ENCODE data around the gene FLVCR2. TPM values are rescaled to one million over a fixed set of nuclear protein-coding genes. Genes with fewer than 3 reads are reported as not detected.

FLVCR2 gene
- polyA plus RNA-seq, 4 donors, result 12.6 to 29.7 (median 17.1) TPM

GRCh38 chr14:75539561-75540478 lies 38.6 kb upstream of the FLVCR2 start:
- 58 to 73% (median 66%) methylated on average over 17 of the region's 17 CpGs for WGBS, 3 donors
- DNase-seq, result no peak
- Histone ChIP-seq H3K9me3 (ENCODE audit: control insufficient read depth in 2 of 2, insufficient read depth in 1 of 2, low read depth in 1 of 2, low read length in 1 of 2) (no peaks in the 10 kb centered on the region), H3K4me3 (ENCODE audit: low read depth in 1 of 3, low read length in 3 of 3) (no peak overlapping the region), H3K27ac (ENCODE audit: low read depth in 1 of 3, low read length in 2 of 3) (peak overlapping the region in 1 of 3 donors; percentile 7), H3K27me3 (ENCODE audit: control insufficient read depth in 3 of 3, insufficient read depth in 3 of 3, low read length in 3 of 3) (no peaks in the 10 kb centered on the region), H3K4me1 (ENCODE audit: control insufficient read depth in 3 of 3, insufficient read depth in 2 of 3, low read depth in 1 of 3, low read length in 2 of 3) (peaks cover 2 to 14% (median 14%) of the 10 kb centered on the region in 3 donors), H3K36me3 (ENCODE audit: control insufficient read depth in 3 of 3, insufficient read depth in 2 of 3, low read depth in 1 of 3, low read length in 3 of 3) (no peaks in the 10 kb centered on the region)
- no peak for FAIRE-seq

GRCh38 chr14:75540479-75540851 lies 38.0 kb upstream of the FLVCR2 start:
- Histone ChIP-seq H3K27me3 (ENCODE audit: control insufficient read depth in 3 of 3, insufficient read depth in 3 of 3, low read length in 3 of 3) (no peaks in the 10 kb centered on the region), H3K9me3 (ENCODE audit: control insufficient read depth in 2 of 2, insufficient read depth in 1 of 2, low read depth in 1 of 2, low read length in 1 of 2) (no peaks in the 10 kb centered on the region), H3K27ac (ENCODE audit: low read depth in 1 of 3, low read length in 2 of 3) (no peak overlapping the region), H3K36me3 (ENCODE audit: control insufficient read depth in 3 of 3, insufficient read depth in 2 of 3, low read depth in 1 of 3, low read length in 3 of 3) (no peaks in the 10 kb centered on the region), H3K4me1 (ENCODE audit: control insufficient read depth in 3 of 3, insufficient read depth in 2 of 3, low read depth in 1 of 3, low read length in 2 of 3) (peaks cover 0 to 14% (median 13%) of the 10 kb centered on the region in 3 donors), H3K4me3 (ENCODE audit: low read depth in 1 of 3, low read length in 3 of 3) (no peak overlapping the region)
- no peak for DNase-seq
- WGBS, 3 donors, result 59 to 74% (median 63%) methylated on average over 7 of the region's 7 CpGs
- no peak for FAIRE-seq

GRCh38 chr14:75542588-75543091 lies 35.8 kb upstream of the FLVCR2 start:
- Histone ChIP-seq H3K36me3 (ENCODE audit: control insufficient read depth in 3 of 3, insufficient read depth in 2 of 3, low read depth in 1 of 3, low read length in 3 of 3) (no peaks in the 10 kb centered on the region), H3K27me3 (ENCODE audit: control insufficient read depth in 3 of 3, insufficient read depth in 3 of 3, low read length in 3 of 3) (no peaks in the 10 kb centered on the region), H3K4me3 (ENCODE audit: low read depth in 1 of 3, low read length in 3 of 3) (no peak overlapping the region), H3K4me1 (ENCODE audit: control insufficient read depth in 3 of 3, insufficient read depth in 2 of 3, low read depth in 1 of 3, low read length in 2 of 3) (peaks cover 0 to 10% (median 7%) of the 10 kb centered on the region in 3 donors), H3K27ac (ENCODE audit: low read depth in 1 of 3, low read length in 2 of 3) (peak overlapping the region in 2 of 3 donors; percentile 56 to 64), H3K9me3 (ENCODE audit: control insufficient read depth in 2 of 2, insufficient read depth in 1 of 2, low read depth in 1 of 2, low read length in 1 of 2) (no peaks in the 10 kb centered on the region)
- FAIRE-seq (no peak), DNase-seq (peak; percentile 38 to 53)
- WGBS, 3 donors, result 10 to 20% (median 17%) methylated on average over 10 of the region's 10 CpGs

- no peaks in the 10 kb centered on the region for H3K27me3 ChIP-seq (ENCODE audit: control insufficient read depth in 3 of 3, insufficient read depth in 3 of 3, low read length in 3 of 3)
- H3K36me3 ChIP-seq (ENCODE audit: control insufficient read depth in 3 of 3, insufficient read depth in 2 of 3, low read depth in 1 of 3, low read length in 3 of 3), result no peaks in the 10 kb centered on the region
- 41 to 47% (median 44%) methylated on average over 4 of the region's 4 CpGs for WGBS, 3 donors
- H3K9me3 ChIP-seq (ENCODE audit: control insufficient read depth in 2 of 2, insufficient read depth in 1 of 2, low read depth in 1 of 2, low read length in 1 of 2), result no peaks in the 10 kb centered on the region
- FAIRE-seq (no peak), DNase-seq (no peak)
- H3K4me3 ChIP-seq (ENCODE audit: low read depth in 1 of 3, low read length in 3 of 3), result no peak overlapping the region
- peaks cover 0 to 10% (median 8%) of the 10 kb centered on the region in 3 donors for H3K4me1 ChIP-seq (ENCODE audit: control insufficient read depth in 3 of 3, insufficient read depth in 2 of 3, low read depth in 1 of 3, low read length in 2 of 3)
- H3K27ac ChIP-seq (ENCODE audit: low read depth in 1 of 3, low read length in 2 of 3), result peak overlapping the region in 2 of 3 donors; percentile 56 to 64
Observed at GRCh38 chr14:75543253-75543652, 35.2 kb upstream of the FLVCR2 start.

- WGBS, 3 donors, result 79 to 95% (median 84%) methylated on average over 2 of the region's 2 CpGs
- H3K36me3 ChIP-seq (ENCODE audit: control insufficient read depth in 3 of 3, insufficient read depth in 2 of 3, low read depth in 1 of 3, low read length in 3 of 3), result no peaks in the 10 kb centered on the region
- H3K27ac ChIP-seq (ENCODE audit: low read depth in 1 of 3, low read length in 2 of 3), result no peak overlapping the region
- DNase-seq, result no peak
- peaks cover 0 to 10% (median 10%) of the 10 kb centered on the region in 3 donors for H3K4me1 ChIP-seq (ENCODE audit: control insufficient read depth in 3 of 3, insufficient read depth in 2 of 3, low read depth in 1 of 3, low read length in 2 of 3)
- H3K27me3 ChIP-seq (ENCODE audit: control insufficient read depth in 3 of 3, insufficient read depth in 3 of 3, low read length in 3 of 3), result no peaks in the 10 kb centered on the region
- H3K9me3 ChIP-seq (ENCODE audit: control insufficient read depth in 2 of 2, insufficient read depth in 1 of 2, low read depth in 1 of 2, low read length in 1 of 2), result no peaks in the 10 kb centered on the region
- FAIRE-seq, result no peak
- no peak overlapping the region for H3K4me3 ChIP-seq (ENCODE audit: low read depth in 1 of 3, low read length in 3 of 3)
Observed at GRCh38 chr14:75543786-75544185, 34.6 kb upstream of the FLVCR2 start.

- DNase-seq (no peak), FAIRE-seq (no peak)
- Histone ChIP-seq H3K4me3 (ENCODE audit: low read depth in 1 of 3, low read length in 3 of 3) (no peak overlapping the region), H3K36me3 (ENCODE audit: control insufficient read depth in 3 of 3, insufficient read depth in 2 of 3, low read depth in 1 of 3, low read length in 3 of 3) (no peaks in the 10 kb centered on the region), H3K27ac (ENCODE audit: low read depth in 1 of 3, low read length in 2 of 3) (no peak overlapping the region), H3K4me1 (ENCODE audit: control insufficient read depth in 3 of 3, insufficient read depth in 2 of 3, low read depth in 1 of 3, low read length in 2 of 3) (peaks cover 0 to 10% (median 7%) of the 10 kb centered on the region in 3 donors), H3K9me3 (ENCODE audit: control insufficient read depth in 2 of 2, insufficient read depth in 1 of 2, low read depth in 1 of 2, low read length in 1 of 2) (no peaks in the 10 kb centered on the region), H3K27me3 (ENCODE audit: control insufficient read depth in 3 of 3, insufficient read depth in 3 of 3, low read length in 3 of 3) (no peaks in the 10 kb centered on the region)
- WGBS, 3 donors, result 79 to 89% (median 86%) methylated on average over 13 of the region's 13 CpGs
Observed at GRCh38 chr14:75545907-75546306, 32.5 kb upstream of the FLVCR2 start.

- no peaks in the 10 kb centered on the region for H3K27me3 ChIP-seq (ENCODE audit: control insufficient read depth in 3 of 3, insufficient read depth in 3 of 3, low read length in 3 of 3)
- no peak overlapping the region for H3K4me3 ChIP-seq (ENCODE audit: low read depth in 1 of 3, low read length in 3 of 3)
- H3K36me3 ChIP-seq (ENCODE audit: control insufficient read depth in 3 of 3, insufficient read depth in 2 of 3, low read depth in 1 of 3, low read length in 3 of 3), result no peaks in the 10 kb centered on the region
- no peaks in the 10 kb centered on the region for H3K9me3 ChIP-seq (ENCODE audit: control insufficient read depth in 2 of 2, insufficient read depth in 1 of 2, low read depth in 1 of 2, low read length in 1 of 2)
- 88 to 90% (median 90%) methylated on average over 11 of the region's 11 CpGs for WGBS, 3 donors
- peaks cover 0 to 6% (median 5%) of the 10 kb centered on the region in 3 donors for H3K4me1 ChIP-seq (ENCODE audit: control insufficient read depth in 3 of 3, insufficient read depth in 2 of 3, low read depth in 1 of 3, low read length in 2 of 3)
- FAIRE-seq (no peak), DNase-seq (no peak)
- peak overlapping the region in 1 of 3 donors; percentile 17 for H3K27ac ChIP-seq (ENCODE audit: low read depth in 1 of 3, low read length in 2 of 3)
Observed at GRCh38 chr14:75547552-75548250, 30.7 kb upstream of the FLVCR2 start.

GRCh38 chr14:75548544-75548943 lies 29.9 kb upstream of the FLVCR2 start:
- H3K9me3 ChIP-seq (ENCODE audit: control insufficient read depth in 2 of 2, insufficient read depth in 1 of 2, low read depth in 1 of 2, low read length in 1 of 2), result no peaks in the 10 kb centered on the region
- no peak for FAIRE-seq
- peak overlapping the region in 1 of 3 donors; percentile 17 for H3K27ac ChIP-seq (ENCODE audit: low read depth in 1 of 3, low read length in 2 of 3)
- peaks cover 0 to 4% (median 0%) of the 10 kb centered on the region in 3 donors for H3K4me1 ChIP-seq (ENCODE audit: control insufficient read depth in 3 of 3, insufficient read depth in 2 of 3, low read depth in 1 of 3, low read length in 2 of 3)
- WGBS, 3 donors, result 18 to 51% (median 25%) methylated on average over 7 of the region's 7 CpGs
- H3K4me3 ChIP-seq (ENCODE audit: low read depth in 1 of 3, low read length in 3 of 3), result no peak overlapping the region
- no peaks in the 10 kb centered on the region for H3K27me3 ChIP-seq (ENCODE audit: control insufficient read depth in 3 of 3, insufficient read depth in 3 of 3, low read length in 3 of 3)
- H3K36me3 ChIP-seq (ENCODE audit: control insufficient read depth in 3 of 3, insufficient read depth in 2 of 3, low read depth in 1 of 3, low read length in 3 of 3), result no peaks in the 10 kb centered on the region
- peak; percentile 52 to 90 for DNase-seq

Measured in small intestine (tissue), 7 donors.